ENCODE results near the gene DTYMK. TPM values are rescaled to one million over a fixed set of nuclear protein-coding genes. Genes with fewer than 3 reads are reported as not detected.
A peak's percentile ranks its signal among the peaks of the same experiment; 100 is the strongest.

Gene DTYMK
- total RNA-seq, 1 donor from 2014 or later, result 66.7 TPM

- no peaks in the 10 kb centered on the region for H3K27me3 Mint-ChIP-seq
- peak; percentile 94 for DNase-seq (ENCODE audit: extremely low spot score, unreplicated experiment)
- H3K4me1 Mint-ChIP-seq (ENCODE audit: unreplicated experiment), result peaks cover 11% of the 10 kb centered on the region
- H3K9me3 Mint-ChIP-seq, result peaks cover 6% of the 10 kb centered on the region
- peak overlapping the region; percentile 88 for H3K27ac Mint-ChIP-seq
- TF ChIP-seq CTCF (conservative IDR thresholded peaks at IDR 0.05), result peak; percentile 68
- H3K36me3 Mint-ChIP-seq, result peaks cover 19% of the 10 kb centered on the region
- H3K4me3 Mint-ChIP-seq, result peak overlapping the region; percentile 91
Measured at GRCh38 chr2:241702155-241703031, 15.8 kb upstream of the DTYMK start.

- H3K9me3 Mint-ChIP-seq, result peaks cover 6% of the 10 kb centered on the region
- peak; percentile 99 for DNase-seq (ENCODE audit: extremely low spot score, unreplicated experiment)
- no peak for TF ChIP-seq CTCF (conservative IDR thresholded peaks at IDR 0.05)
- H3K4me1 Mint-ChIP-seq (ENCODE audit: unreplicated experiment), result peaks cover 12% of the 10 kb centered on the region
- H3K4me3 Mint-ChIP-seq, result peak within 1 kb of the TSS; percentile 94
- H3K27ac Mint-ChIP-seq, result peak within 1 kb of the TSS; percentile 96
- no peaks in the 10 kb centered on the region for H3K27me3 Mint-ChIP-seq
- peaks cover 14% of the 10 kb centered on the region for H3K36me3 Mint-ChIP-seq
Measured at GRCh38 chr2:241701399-241702154, 15.0 kb upstream of the DTYMK start, which contains the start of gene ING5. Gene ING5 (plus strand): TSS chr2:241702039. CDS start chr2:241702066, 27 bp downstream.

GRCh38 chr2:241701149-241701398 lies 14.5 kb upstream of the DTYMK start:
- Mint-ChIP-seq H3K27ac (peak overlapping the region; percentile 96), H3K27me3 (no peaks in the 10 kb centered on the region), H3K9me3 (peaks cover 6% of the 10 kb centered on the region), H3K4me3 (peak overlapping the region; percentile 94), H3K4me1 (ENCODE audit: unreplicated experiment) (peaks cover 12% of the 10 kb centered on the region), H3K36me3 (peaks cover 9% of the 10 kb centered on the region)
- no peak for DNase-seq (ENCODE audit: extremely low spot score, unreplicated experiment)
- peak; percentile 60 for TF ChIP-seq CTCF (conservative IDR thresholded peaks at IDR 0.05)

- H3K27me3 Mint-ChIP-seq, result no peaks in the 10 kb centered on the region
- TF ChIP-seq CTCF (conservative IDR thresholded peaks at IDR 0.05), result no peak
- H3K9me3 Mint-ChIP-seq, result no peaks in the 10 kb centered on the region
- H3K4me3 Mint-ChIP-seq, result no peak overlapping the region
- H3K27ac Mint-ChIP-seq, result no peak overlapping the region
- no peak for DNase-seq (ENCODE audit: extremely low spot score, unreplicated experiment)
- H3K4me1 Mint-ChIP-seq (ENCODE audit: unreplicated experiment), result peaks cover 8% of the 10 kb centered on the region
- peaks cover 4% of the 10 kb centered on the region for H3K36me3 Mint-ChIP-seq
Measured at GRCh38 chr2:241695651-241696050, 9.0 kb upstream of the DTYMK start.

GRCh38 chr2:241692448-241692847 lies 5.8 kb upstream of the DTYMK start:
- H3K36me3 Mint-ChIP-seq, result peaks cover 4% of the 10 kb centered on the region
- DNase-seq (ENCODE audit: extremely low spot score, unreplicated experiment), result no peak
- no peak overlapping the region for H3K27ac Mint-ChIP-seq
- peaks cover 2% of the 10 kb centered on the region for H3K4me1 Mint-ChIP-seq (ENCODE audit: unreplicated experiment)
- H3K27me3 Mint-ChIP-seq, result no peaks in the 10 kb centered on the region
- H3K9me3 Mint-ChIP-seq, result no peaks in the 10 kb centered on the region
- no peak overlapping the region for H3K4me3 Mint-ChIP-seq
- TF ChIP-seq CTCF (conservative IDR thresholded peaks at IDR 0.05), result no peak

Data from type B pancreatic cell (in vitro differentiated cells).